Suprapubic skin (tissue), 4 donors: ENCODE measurements around the gene AMACR.

Experiments used
- EP300 ChIP-seq: sonication (generic); formaldehyde crosslinking; IDR thresholded peaks from one replicate; pipeline ENCODE4 v1.6.1; 2017; ENCODE audit warnings: antibody characterized with exemption
- POLR2A ChIP-seq, 2 donors: fragments of 450-650 bp; IDR thresholded peaks; one replicate each; pipeline ENCODE4 v1.6.1; 2017; ENCODE audit warnings: antibody characterized with exemption in 2 of 2, mild to moderate bottlenecking in 2 of 2, moderate library complexity in 2 of 2
- POLR2AphosphoS5 ChIP-seq, 3 donors: sonication (generic); formaldehyde crosslinking; IDR thresholded peaks; one replicate each; pipeline ENCODE4 v1.6.1; 2017; ENCODE audit warnings: antibody characterized with exemption in 3 of 3
- TF ChIP-seq, protein P1 (sequence below), 2 donors: fragments of 200-600 bp in 1 of 2; fragments of 450-650 bp in 1 of 2; sonication (generic) in 1 of 2; IDR thresholded peaks; one replicate each; pipeline ENCODE4 v1.5.1; 2016 to 2019; ENCODE audit warnings: antibody characterized with exemption in 2 of 2, mild to moderate bottlenecking in 1 of 2, moderate library complexity in 1 of 2

DNA sequence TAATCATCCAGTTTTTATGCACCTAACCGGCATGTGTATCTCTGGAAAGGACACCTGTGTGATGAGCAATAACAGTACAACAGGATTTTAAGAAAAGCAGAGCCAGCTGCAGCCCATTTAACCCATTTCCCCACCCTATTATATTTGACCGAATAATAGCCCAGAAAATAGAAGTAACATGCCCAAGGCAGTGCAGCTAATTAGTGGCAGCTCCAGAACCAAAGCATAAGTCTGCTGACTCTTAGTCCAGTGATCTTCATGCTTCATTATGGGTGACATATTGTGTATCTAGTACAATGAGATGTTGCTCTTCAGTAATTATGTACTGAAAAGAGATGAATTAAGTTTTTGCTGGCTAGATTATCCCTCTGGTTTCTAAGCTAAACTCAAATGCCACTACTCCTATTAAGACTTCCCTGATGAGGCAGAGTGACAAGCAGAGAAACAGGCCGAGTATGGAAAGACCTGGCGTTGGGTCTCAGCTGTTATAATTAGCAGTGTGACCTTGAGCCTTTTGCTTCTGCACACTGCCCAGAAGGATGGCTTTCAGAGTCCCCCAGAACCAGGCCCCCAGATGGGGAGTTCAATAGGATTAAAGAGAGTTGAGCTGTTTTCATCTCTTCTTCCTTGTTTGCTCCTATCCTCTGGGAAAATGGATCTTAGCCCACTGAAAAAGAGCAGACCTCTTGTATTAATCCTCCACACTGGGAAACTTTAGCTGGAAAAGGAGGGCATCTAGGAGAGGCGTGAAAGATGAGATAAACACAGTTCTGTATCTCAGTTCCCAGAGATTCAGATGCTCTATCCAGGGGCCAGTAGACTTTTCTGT is 45.9 kb upstream of the AMACR start:
- TF ChIP-seq POLR2A (IDR thresholded peaks at IDR 0.05) (no peak), POLR2AphosphoS5 (IDR thresholded peaks at IDR 0.05) (no peak), EP300 (no peak)
- TF ChIP-seq, protein P1, sequence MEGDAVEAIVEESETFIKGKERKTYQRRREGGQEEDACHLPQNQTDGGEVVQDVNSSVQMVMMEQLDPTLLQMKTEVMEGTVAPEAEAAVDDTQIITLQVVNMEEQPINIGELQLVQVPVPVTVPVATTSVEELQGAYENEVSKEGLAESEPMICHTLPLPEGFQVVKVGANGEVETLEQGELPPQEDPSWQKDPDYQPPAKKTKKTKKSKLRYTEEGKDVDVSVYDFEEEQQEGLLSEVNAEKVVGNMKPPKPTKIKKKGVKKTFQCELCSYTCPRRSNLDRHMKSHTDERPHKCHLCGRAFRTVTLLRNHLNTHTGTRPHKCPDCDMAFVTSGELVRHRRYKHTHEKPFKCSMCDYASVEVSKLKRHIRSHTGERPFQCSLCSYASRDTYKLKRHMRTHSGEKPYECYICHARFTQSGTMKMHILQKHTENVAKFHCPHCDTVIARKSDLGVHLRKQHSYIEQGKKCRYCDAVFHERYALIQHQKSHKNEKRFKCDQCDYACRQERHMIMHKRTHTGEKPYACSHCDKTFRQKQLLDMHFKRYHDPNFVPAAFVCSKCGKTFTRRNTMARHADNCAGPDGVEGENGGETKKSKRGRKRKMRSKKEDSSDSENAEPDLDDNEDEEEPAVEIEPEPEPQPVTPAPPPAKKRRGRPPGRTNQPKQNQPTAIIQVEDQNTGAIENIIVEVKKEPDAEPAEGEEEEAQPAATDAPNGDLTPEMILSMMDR (IDR thresholded peaks at IDR 0.05) = no peak
